AG09309 (cell line): ENCODE measurements around the gene FOXI2.

Experiments
- DNase-seq: peaks from one replicate; pipeline ENCODE4 v3.0.0-alpha.2; 2010; ENCODE audit warnings: low read depth
- H3K4me3 ChIP-seq: 2 replicates; pipeline ENCODE4 v1.5.1; 2011; ENCODE audit warnings: mild to moderate bottlenecking, low read depth, low read length, moderate library complexity; ENCODE audit not compliant: control insufficient read depth
- TF ChIP-seq, protein P1 (sequence below): IDR thresholded peaks from 2 replicates; pipeline ENCODE4 v1.5.1; 2011; ENCODE audit warnings: mild to moderate bottlenecking, low read depth, low read length, inconsistent platforms; ENCODE audit not compliant: insufficient read depth, control insufficient read depth; ENCODE audit errors: missing control alignments

Gene FOXI2

DNA sequence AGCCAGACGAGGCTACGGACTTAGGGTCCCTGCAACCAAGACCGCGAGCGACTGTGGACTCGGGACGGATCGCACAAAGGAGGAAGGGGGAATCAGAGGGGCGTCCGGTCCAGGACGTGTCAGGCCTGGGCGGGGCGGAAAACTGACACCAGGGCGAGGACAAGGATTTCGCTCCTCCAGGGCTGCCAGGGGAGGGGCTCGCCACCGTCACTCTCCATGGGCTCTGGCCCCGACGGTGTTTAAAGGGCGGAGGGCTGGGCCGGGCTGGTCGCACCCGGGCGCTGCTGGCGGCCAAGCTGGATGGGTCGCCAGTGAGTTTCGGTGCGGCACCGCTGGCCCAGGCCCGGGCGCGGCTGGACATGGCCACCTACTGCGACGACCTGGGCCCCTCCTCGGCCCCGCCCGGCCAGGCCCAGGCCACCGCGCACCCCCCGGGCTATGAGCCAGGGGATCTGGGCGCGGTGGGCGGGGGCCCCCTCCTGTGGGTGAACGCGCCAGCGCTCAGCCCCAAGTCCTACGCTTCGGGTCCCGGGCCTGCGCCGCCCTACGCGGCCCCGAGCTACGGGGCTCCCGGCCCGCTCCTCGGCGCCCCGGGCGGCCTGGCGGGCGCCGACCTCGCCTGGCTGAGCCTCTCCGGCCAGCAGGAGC lies at the start of gene FOXI2:
Gene FOXI2 (plus strand): TSS at position 271 of the 648 bp plus-strand sequence. CDS start 89 bp downstream, at position 360.
- TF ChIP-seq, protein P1, sequence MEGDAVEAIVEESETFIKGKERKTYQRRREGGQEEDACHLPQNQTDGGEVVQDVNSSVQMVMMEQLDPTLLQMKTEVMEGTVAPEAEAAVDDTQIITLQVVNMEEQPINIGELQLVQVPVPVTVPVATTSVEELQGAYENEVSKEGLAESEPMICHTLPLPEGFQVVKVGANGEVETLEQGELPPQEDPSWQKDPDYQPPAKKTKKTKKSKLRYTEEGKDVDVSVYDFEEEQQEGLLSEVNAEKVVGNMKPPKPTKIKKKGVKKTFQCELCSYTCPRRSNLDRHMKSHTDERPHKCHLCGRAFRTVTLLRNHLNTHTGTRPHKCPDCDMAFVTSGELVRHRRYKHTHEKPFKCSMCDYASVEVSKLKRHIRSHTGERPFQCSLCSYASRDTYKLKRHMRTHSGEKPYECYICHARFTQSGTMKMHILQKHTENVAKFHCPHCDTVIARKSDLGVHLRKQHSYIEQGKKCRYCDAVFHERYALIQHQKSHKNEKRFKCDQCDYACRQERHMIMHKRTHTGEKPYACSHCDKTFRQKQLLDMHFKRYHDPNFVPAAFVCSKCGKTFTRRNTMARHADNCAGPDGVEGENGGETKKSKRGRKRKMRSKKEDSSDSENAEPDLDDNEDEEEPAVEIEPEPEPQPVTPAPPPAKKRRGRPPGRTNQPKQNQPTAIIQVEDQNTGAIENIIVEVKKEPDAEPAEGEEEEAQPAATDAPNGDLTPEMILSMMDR: no peak
- H3K4me3 ChIP-seq: no peak within 1 kb of the TSS
- DNase-seq: no peak

DNA sequence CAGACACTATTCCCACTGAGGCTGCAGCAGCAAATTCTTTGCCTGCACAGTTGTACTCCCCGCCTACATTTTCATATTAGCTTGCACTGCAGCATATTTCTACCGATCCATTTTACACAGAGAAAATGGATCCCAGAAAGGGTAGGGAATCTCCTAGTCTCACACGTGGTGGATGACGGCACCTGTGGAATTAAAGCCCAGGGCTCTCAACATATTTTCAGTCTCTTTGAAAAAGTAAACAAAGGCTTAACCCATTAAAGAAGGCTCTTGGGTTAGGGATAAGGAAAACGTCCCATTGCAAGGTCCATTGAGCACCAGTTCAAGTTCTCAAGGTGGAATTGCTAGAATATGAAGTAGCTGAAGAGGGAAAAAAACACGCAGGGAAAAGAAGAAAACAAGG lies 49.4 kb upstream of the FOXI2 start:
- DNase-seq: no peak
- TF ChIP-seq, protein P1: no peak
- no peak overlapping the region for H3K4me3 ChIP-seq

DNA sequence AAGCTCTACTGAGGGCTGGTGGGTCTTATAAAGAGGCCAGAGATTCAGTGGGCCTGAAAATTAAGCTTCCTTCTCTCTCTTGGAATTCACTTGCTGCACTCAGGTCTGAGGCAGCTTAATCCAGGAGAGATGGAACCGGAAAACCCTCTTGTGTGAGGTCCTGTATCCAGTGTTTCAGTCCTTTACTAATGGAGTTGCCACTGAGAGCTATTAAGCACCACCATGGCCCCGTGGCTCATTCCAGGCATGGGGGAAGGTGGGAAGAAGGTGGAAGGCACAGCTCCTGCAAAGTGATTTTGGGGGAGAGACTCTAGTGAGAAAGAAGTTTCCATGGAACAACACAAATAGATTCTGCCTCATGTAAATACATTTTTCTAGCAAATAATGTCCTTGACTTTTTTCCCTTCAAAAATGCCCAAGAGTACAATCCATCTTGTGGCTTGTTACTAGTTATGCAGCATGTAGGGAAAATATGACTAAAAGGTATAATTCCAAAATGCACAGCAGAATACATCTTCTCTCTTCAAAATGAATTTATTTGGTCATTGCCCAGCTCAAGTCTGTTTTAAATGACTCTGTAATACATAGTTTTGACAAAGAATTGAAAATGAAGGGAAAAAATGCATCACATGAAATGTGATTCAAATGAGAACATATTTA lies 46.7 kb upstream of the FOXI2 start:
- TF ChIP-seq, protein P1: no peak
- H3K4me3 ChIP-seq: no peak overlapping the region
- no peak for DNase-seq

DNA sequence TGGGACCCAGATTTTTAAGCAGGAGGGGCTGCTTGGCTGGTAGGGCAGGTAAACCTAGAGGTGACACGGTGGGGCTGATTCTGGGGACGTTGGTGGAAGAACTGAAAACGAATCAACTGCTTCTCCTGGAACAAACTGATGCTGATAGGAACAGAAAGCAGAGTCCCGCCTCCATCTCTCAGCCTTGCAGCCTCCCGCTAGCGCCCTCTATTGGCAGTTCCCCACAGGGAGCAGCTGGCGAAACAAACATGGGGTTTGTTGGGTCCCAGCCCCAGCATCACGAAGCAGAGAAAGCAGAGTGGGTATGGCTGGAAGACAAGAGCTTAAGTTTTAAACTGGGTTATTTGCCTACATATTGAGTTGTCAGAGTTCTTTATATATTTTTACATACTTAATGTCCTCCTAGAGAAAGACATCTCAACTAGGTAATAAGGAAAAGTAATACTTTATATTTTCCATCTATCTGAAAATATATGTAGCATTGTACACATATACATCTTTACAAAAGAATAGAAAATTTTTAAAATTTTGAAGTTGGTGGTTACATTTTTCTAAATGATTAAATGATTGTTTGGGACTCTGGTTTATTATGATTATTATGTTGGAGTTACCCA lies 42.3 kb upstream of the FOXI2 start:
- TF ChIP-seq, protein P1: peak; percentile 31
- DNase-seq: no peak
- no peak overlapping the region for H3K4me3 ChIP-seq

DNA sequence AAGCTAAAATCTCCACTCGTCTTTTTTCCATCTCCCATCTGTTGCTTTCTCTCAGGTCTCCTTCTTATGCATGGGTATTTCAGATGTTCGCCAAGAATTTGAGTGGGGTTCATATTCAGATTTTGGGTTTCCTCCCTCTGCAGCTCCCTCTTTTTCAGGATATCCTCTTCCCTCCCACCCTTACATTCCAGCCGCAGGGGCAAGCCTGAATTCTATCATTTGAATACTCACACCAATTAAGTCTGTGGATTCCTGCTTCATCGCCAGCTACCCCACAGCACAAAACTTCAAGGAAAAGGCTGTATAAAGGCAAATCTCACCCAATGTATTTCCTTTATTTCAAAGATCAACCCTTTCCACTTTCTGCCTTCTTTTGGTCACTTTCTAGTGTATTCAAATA lies 41.6 kb upstream of the FOXI2 start:
- no peak for DNase-seq
- TF ChIP-seq, protein P1: no peak
- no peak overlapping the region for H3K4me3 ChIP-seq

DNA sequence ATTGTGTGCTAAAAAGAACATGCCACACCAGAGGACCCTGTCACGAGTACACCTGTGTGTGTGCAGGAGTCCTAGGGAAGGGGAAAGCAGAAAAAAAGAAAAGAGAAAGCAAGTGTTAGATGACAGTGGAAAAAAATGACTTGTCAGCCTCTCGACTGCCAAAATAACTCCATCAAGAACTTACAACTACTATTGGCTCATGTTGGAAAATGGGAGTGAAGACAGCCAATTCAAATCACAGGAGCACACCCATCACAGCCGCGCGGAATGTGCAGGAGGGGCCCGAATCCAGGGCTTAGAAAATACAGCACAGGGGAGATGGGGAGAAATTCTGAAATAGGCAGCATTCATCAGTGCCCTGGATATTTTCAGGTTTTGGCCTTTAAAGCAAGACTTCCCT lies 38.1 kb upstream of the FOXI2 start:
- TF ChIP-seq, protein P1: no peak
- H3K4me3 ChIP-seq: no peak overlapping the region
- DNase-seq: no peak
